ENCODE results near the gene RMP24.
"Not testable (repeated sequence)": the region's sequence is repeated elsewhere in the genome, so short reads cannot be mapped to it uniquely, and the experiment has no call there.

Gene RMP24

GRCh38 chr18:35962320-35962719, 10.2 kb upstream of the RMP24 start:
- POLR2A ChIA-PET, result no interaction called here
- CTCF ChIA-PET, result no interaction called here
- no peak for ATAC-seq (ENCODE audit: low read depth)
- intact Hi-C loops (cut with micrococcal nuclease), result no loop called here
- peaks cover 10% of the 10 kb centered on the region for H3K27me3 Mint-ChIP-seq
- no peak for TF ChIP-seq CTCF (IDR thresholded peaks at IDR 0.05)
- DNase-seq, result no peak
- no peak overlapping the region for H3K27ac Mint-ChIP-seq
- no peaks in the 10 kb centered on the region for H3K4me1 Mint-ChIP-seq
- H3K4me3 Mint-ChIP-seq, result no peak overlapping the region
- no peaks in the 10 kb centered on the region for H3K36me3 Mint-ChIP-seq (ENCODE audit: low read depth)
- H3K9me3 Mint-ChIP-seq, result no peaks in the 10 kb centered on the region

- DNase-seq (no peak), ATAC-seq (ENCODE audit: low read depth) (no peak)
- ChIA-PET CTCF (no interaction called here), POLR2A (no interaction called here)
- Mint-ChIP-seq H3K27me3 (no peaks in the 10 kb centered on the region), H3K4me3 (no peak overlapping the region), H3K36me3 (ENCODE audit: low read depth) (no peaks in the 10 kb centered on the region), H3K4me1 (peaks cover 10% of the 10 kb centered on the region), H3K27ac (no peak overlapping the region), H3K9me3 (no peaks in the 10 kb centered on the region)
- TF ChIP-seq CTCF (IDR thresholded peaks at IDR 0.05), result no peak
- intact Hi-C loops (cut with micrococcal nuclease), result no loop called here
These were observed 8.2 kb upstream of the RMP24 start for GRCh38 chr18:35964319-35964718.

- intact Hi-C loops (cut with micrococcal nuclease); ATAC-seq (ENCODE audit: low read depth); H3K27me3 Mint-ChIP-seq; POLR2A ChIA-PET; H3K36me3 Mint-ChIP-seq (ENCODE audit: low read depth); H3K27ac Mint-ChIP-seq; H3K4me3 Mint-ChIP-seq; DNase-seq; H3K9me3 Mint-ChIP-seq: not testable (repeated sequence)
- peaks cover 34% of the 10 kb centered on the region for H3K4me1 Mint-ChIP-seq
- CTCF ChIA-PET, result interaction anchor here (1.0 kb wide), 1 partner anchor 17 kb away, joined by 3 read pairs; no protein-coding TSS in a partner anchor
These were observed 4.6 kb upstream of the RMP24 start for GRCh38 chr18:35967866-35968265.

- DNase-seq (no peak), ATAC-seq (ENCODE audit: low read depth) (no peak)
- H3K36me3 Mint-ChIP-seq (ENCODE audit: low read depth), result peaks cover 8% of the 10 kb centered on the region
- CTCF ChIA-PET, result no interaction called here
- TF ChIP-seq CTCF (IDR thresholded peaks at IDR 0.05), result no peak
- H3K9me3 Mint-ChIP-seq, result no peaks in the 10 kb centered on the region
- H3K4me1 Mint-ChIP-seq, result peaks cover 39% of the 10 kb centered on the region
- H3K27me3 Mint-ChIP-seq, result no peaks in the 10 kb centered on the region
- intact Hi-C loops (cut with micrococcal nuclease), result no loop called here
- no peak overlapping the region for H3K4me3 Mint-ChIP-seq
- POLR2A ChIA-PET, result no interaction called here
- H3K27ac Mint-ChIP-seq, result no peak overlapping the region
These were observed 4.1 kb upstream of the RMP24 start for GRCh38 chr18:35968278-35968880.

- intact Hi-C loops (cut with micrococcal nuclease), result loop anchor here (5.0 kb wide), 2 partner anchors 557 to 992 kb away; no protein-coding TSS in a partner anchor
- ChIA-PET CTCF (no interaction called here), POLR2A (interaction anchor here (1.1 kb wide), 1 partner anchor 388 kb away, joined by 4 read pairs; the partner anchor contains the start of gene GALNT1)
- no peaks in the 10 kb centered on the region for H3K9me3 Mint-ChIP-seq
- ATAC-seq (ENCODE audit: low read depth) (no peak), DNase-seq (no peak)
- H3K4me1 Mint-ChIP-seq, result peaks cover 47% of the 10 kb centered on the region
- H3K4me3 Mint-ChIP-seq, result no peak overlapping the region
- peaks cover 17% of the 10 kb centered on the region for H3K36me3 Mint-ChIP-seq (ENCODE audit: low read depth)
- no peaks in the 10 kb centered on the region for H3K27me3 Mint-ChIP-seq
- peak overlapping the region; percentile 30 for H3K27ac Mint-ChIP-seq
- no peak for TF ChIP-seq CTCF (IDR thresholded peaks at IDR 0.05)
These were observed 2.8 kb upstream of the RMP24 start for GRCh38 chr18:35969676-35970075.

Measured in activated B cell treated with CpG ODN at 0.5 μM for 24 hours (primary cell).